Neural crest cell (in vitro differentiated cells): ENCODE data around the gene PLD4. TPM values are rescaled to one million over a fixed set of nuclear protein-coding genes. Genes with fewer than 3 reads are reported as not detected.
"Not testable (repeated sequence)": the region's sequence is repeated elsewhere in the genome, so short reads cannot be mapped to it uniquely, and the experiment has no call there.

ENCODE experiments used
- DNase-seq: peaks from one replicate; pipeline ENCODE4 v3.0.0; 2021; ENCODE audit warnings: low read depth, mixed read lengths, low spot score
- H3K27ac Mint-ChIP-seq: one replicate; pipeline ENCODE4 v1.8.0; 2021; ENCODE audit warnings: mild to moderate bottlenecking, mixed read lengths; ENCODE audit not compliant: unreplicated experiment
- H3K27me3 Mint-ChIP-seq: 2 replicates; pipeline ENCODE4 v1.8.0; 2021; ENCODE audit warnings: low read depth, mild to moderate bottlenecking, mixed read lengths
- H3K36me3 Mint-ChIP-seq: 2 replicates; pipeline ENCODE4 v1.8.0; 2021; ENCODE audit warnings: low read depth, mild to moderate bottlenecking, mixed read lengths
- H3K4me1 Mint-ChIP-seq: 2 replicates; pipeline ENCODE4 v1.8.0; 2021; ENCODE audit warnings: mixed read lengths
- H3K4me3 Mint-ChIP-seq: one replicate; pipeline ENCODE4 v1.8.0; 2021; ENCODE audit warnings: mild to moderate bottlenecking, mixed read lengths
- H3K9me3 Mint-ChIP-seq: 2 replicates; pipeline ENCODE4 v1.8.0; 2021; ENCODE audit warnings: mixed read lengths
- total RNA-seq: library from RNA; stranded (reverse); gene quantifications from 2 replicates; pipeline ENCODE4 v1.2.1, GENCODE V29; 2021
- TF ChIP-seq, protein P1 (sequence below): fragments of 200-600 bp; sonication (generic); conservative IDR thresholded peaks from 2 replicates; pipeline ENCODE4 v1.5.0; 2021; ENCODE audit warnings: antibody characterized with exemption, mild to moderate bottlenecking

Gene PLD4
- total RNA-seq, 1 donor from 2014 or later: 0.02 TPM

DNA sequence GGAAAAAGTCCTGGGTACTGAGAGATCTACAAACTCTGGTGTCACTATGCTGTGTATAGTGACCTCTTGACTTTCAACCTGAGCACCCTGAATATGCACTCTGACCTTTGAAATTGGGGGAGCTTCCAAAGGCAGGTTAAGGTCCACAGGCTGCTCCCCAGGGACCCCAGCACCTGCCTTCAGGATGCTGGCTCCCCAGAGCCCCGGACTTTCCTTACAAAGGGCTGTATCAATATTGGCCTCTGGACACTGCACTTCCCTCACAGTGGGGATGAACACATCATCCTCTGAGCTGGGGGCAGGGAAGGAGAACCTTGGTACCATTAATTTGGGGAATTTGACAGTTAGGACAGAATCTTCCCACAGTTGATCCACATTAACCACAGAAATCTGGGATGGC, 14.3 kb downstream of the PLD4 start:
- no peaks in the 10 kb centered on the region for H3K9me3 Mint-ChIP-seq
- TF ChIP-seq, protein P1, sequence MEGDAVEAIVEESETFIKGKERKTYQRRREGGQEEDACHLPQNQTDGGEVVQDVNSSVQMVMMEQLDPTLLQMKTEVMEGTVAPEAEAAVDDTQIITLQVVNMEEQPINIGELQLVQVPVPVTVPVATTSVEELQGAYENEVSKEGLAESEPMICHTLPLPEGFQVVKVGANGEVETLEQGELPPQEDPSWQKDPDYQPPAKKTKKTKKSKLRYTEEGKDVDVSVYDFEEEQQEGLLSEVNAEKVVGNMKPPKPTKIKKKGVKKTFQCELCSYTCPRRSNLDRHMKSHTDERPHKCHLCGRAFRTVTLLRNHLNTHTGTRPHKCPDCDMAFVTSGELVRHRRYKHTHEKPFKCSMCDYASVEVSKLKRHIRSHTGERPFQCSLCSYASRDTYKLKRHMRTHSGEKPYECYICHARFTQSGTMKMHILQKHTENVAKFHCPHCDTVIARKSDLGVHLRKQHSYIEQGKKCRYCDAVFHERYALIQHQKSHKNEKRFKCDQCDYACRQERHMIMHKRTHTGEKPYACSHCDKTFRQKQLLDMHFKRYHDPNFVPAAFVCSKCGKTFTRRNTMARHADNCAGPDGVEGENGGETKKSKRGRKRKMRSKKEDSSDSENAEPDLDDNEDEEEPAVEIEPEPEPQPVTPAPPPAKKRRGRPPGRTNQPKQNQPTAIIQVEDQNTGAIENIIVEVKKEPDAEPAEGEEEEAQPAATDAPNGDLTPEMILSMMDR: no peak
- no peaks in the 10 kb centered on the region for H3K36me3 Mint-ChIP-seq
- H3K27ac Mint-ChIP-seq: no peak overlapping the region
- no peak for DNase-seq
- peaks cover 60% of the 10 kb centered on the region for H3K27me3 Mint-ChIP-seq
- peaks cover 3% of the 10 kb centered on the region for H3K4me1 Mint-ChIP-seq
- no peak overlapping the region for H3K4me3 Mint-ChIP-seq

DNA sequence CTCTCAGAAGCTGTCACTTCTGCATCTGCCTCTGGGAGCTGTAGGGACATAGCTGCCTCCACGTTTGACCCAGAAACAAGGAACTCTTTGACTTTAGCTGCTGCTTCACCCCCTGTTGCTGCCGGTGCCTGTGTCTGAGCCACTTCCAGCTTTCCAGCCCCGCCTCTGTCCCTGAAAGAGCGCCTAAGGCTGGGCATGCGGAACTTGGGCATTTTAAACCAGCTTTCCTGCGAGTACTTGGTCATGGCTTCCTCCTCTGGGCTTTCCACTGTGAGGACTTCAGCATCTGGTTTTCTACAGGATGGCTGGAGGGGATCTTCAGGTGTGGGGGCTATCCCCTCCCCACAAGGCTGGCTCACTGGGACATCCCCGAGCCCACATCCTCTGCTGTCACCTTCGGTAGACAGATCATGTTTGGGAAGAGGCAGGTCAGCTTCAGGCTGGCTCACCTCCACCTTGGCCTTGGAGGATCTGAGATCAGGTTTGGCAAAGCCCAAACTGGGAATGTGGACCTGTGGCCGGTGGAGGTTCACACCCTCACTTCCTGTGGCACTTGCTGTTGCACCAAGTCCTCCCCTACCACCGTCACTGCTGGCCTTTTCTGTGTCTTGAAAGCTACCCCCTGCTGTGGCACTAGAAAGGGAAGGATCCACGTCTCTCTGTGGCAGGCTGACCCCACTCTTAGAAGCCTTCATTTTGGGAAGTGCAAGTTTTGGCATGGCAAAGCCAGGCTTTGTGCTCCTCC, 15.2 kb downstream of the PLD4 start:
- no peaks in the 10 kb centered on the region for H3K4me1 Mint-ChIP-seq
- DNase-seq: no peak
- TF ChIP-seq, protein P1: no peak
- H3K4me3 Mint-ChIP-seq: no peak overlapping the region
- peaks cover 52% of the 10 kb centered on the region for H3K27me3 Mint-ChIP-seq
- H3K36me3 Mint-ChIP-seq: no peaks in the 10 kb centered on the region
- H3K9me3 Mint-ChIP-seq: no peaks in the 10 kb centered on the region
- H3K27ac Mint-ChIP-seq: no peak overlapping the region

DNA sequence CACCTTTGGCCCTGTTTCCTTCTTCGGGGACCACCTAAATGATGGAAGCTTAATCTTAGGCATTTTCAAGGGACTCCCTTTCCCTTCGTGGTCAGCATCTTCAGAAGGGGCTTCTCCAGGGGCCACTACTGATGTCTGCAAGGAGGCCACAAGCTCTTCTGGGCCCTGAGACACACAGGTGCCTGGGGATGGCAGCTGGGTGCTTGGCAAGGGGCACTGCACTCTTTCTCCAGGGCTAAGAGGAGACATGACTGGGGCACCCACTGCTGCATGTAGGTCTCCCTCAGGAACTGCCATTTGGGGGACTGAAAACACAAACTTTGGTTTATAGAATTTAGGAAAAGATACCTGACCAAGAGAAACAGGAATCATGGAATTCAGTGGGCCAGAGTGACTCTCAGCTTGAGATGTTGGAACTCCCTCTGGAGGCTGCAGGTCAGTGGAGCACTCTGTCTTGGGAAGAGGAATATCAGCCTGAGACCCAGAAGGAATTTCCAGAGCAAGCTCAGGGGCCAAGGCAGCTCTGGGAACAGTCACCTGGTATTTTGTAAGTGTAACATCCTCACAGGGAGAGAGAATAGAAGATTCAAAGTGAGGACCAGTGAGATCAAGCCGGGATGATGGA, 16.0 kb downstream of the PLD4 start:
- TF ChIP-seq, protein P1: peak; percentile 19
- Mint-ChIP-seq H3K36me3 (no peaks in the 10 kb centered on the region), H3K27ac (no peak overlapping the region), H3K27me3 (peaks cover 44% of the 10 kb centered on the region), H3K9me3 (no peaks in the 10 kb centered on the region), H3K4me1 (no peaks in the 10 kb centered on the region), H3K4me3 (no peak overlapping the region)
- DNase-seq: no peak

DNA sequence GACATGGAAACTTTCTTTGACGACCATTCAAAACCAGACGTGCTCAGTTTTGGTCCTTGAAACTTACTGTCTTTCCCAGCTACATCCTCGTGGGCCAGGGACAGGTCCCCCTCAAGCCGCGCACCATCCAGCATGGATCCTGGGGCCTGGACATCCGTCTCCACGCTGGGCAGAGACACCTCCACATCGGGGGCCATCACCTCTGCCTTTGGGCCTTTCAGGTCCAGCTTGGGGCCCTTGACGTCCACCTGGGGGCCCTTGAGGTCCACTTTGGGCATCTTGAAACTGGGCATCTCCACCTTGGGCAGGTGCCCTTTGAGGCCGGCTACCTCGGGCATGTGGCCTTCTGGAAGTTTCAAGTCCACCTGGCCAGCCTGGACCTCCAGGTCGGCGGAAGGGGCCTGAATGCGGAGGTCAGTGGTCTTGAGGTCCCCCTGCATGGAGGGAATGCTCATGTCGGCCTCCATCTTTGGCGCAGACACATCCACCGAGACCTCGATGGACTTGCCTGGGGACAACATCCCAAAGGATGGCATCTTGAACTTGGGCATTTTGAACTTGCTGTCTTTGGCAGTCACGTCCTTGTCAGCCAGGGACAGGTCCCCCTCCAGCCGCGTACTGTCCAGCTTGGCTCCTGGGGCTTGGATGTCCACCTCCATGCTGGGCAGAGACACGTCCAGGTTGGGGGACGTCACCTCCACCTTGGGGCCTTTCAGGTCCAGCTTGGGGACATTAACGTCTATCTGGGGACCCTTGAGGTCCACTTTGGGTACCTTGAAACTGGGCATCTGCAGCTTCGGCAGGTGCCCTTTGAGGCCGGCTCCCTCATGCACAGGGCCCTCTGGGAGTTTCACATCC, 17.1 kb downstream of the PLD4 start:
- Mint-ChIP-seq H3K36me3 (no peaks in the 10 kb centered on the region), H3K9me3 (no peaks in the 10 kb centered on the region), H3K4me3 (no peak overlapping the region), H3K4me1 (no peaks in the 10 kb centered on the region), H3K27ac (no peak overlapping the region), H3K27me3 (peaks cover 41% of the 10 kb centered on the region)
- no peak for DNase-seq
- TF ChIP-seq, protein P1: no peak

DNA sequence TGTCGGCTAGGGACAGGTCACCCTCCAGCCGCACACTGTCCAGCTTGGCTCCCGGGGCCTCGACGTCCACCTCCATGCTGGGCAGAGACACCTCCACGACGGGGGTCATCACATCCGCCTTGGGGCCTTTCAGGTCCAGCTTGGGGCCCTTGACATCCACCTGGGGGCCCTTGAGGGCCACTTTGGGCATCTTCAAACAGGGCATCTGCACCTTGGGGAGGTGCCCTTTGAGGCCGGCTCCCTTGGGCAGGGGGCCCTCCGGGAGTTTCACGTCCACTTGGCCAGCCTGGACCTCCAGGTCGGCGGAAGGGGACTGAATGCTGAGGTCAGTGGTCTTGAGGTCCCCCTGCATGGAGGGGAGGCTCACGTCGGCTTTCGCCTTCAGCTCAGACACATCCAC, 17.9 kb downstream of the PLD4 start:
- Mint-ChIP-seq H3K4me1 (no peaks in the 10 kb centered on the region), H3K27ac (no peak overlapping the region), H3K9me3 (no peaks in the 10 kb centered on the region), H3K4me3 (no peak overlapping the region), H3K36me3 (no peaks in the 10 kb centered on the region), H3K27me3 (peaks cover 33% of the 10 kb centered on the region)
- TF ChIP-seq, protein P1: no peak
- no peak for DNase-seq

DNA sequence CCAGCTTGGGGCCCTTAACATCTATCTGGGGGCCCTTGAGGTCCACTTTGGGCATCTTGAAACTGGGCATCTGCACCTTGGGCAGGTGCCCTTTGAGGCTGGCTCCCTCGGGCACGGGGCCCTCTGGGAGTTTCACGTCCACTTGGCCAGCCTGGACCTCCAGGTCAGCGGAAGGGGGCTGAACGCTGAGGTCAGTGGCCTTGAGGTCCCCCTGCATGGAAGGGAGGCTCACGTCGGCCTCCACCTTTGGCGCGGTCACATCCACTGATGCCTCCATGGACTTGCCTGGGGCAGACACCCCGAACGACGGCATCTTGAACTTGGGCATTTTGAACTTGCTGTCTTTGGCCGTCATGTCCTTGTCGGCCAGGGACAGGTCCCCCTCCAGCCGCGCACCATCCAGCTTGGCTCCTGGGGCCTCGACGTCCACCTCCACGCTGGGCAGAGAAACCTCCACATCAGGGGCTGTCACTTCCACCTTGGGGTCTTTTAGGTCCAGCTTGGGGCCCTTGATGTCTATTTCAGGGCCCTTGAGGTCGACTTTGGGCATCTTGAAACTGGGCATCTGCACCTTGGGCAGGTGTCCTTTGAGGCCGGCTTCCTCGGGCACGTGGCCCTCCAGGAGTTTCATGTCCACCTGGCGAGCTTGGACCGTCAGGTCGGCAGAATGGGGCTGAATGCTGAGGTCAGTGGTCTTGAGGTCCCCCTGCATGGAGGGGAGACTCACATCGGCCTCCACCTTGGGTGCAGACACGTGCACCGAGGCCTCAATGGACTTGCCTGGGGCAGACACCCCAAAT, 18.7 kb downstream of the PLD4 start:
- H3K4me1 Mint-ChIP-seq, H3K9me3 Mint-ChIP-seq, DNase-seq, H3K4me3 Mint-ChIP-seq, H3K27ac Mint-ChIP-seq, H3K36me3 Mint-ChIP-seq: not testable (repeated sequence)
- H3K27me3 Mint-ChIP-seq: peaks cover 25% of the 10 kb centered on the region

DNA sequence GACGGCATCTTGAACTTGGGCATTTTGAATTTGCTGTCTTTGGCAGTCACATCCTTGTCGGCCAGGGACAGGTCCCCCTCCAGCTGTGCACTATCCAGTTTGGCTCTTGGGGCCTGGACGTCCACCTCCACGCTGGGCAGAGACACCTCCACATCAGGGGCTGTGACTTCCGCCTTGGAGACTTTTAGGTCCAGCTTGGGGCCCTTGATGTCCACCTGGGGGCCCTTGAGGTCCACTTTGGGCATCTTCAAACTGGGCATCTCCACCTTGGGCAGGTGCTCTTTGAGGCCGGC, 19.3 kb downstream of the PLD4 start:
- H3K4me1 Mint-ChIP-seq, H3K4me3 Mint-ChIP-seq, H3K27ac Mint-ChIP-seq, H3K9me3 Mint-ChIP-seq, DNase-seq, H3K36me3 Mint-ChIP-seq: not testable (repeated sequence)
- peaks cover 19% of the 10 kb centered on the region for H3K27me3 Mint-ChIP-seq
